ENCODE measurements around the gene AUTS2. TPM values are rescaled to one million over a fixed set of nuclear protein-coding genes. Genes with fewer than 3 reads are reported as not detected.

The AUTS2 gene
- total RNA-seq, 1 donor from 2014 or later: 5.2 TPM

- intact Hi-C loops (cut with DNase I): no loop called here
- ATAC-seq (ENCODE audit: poor library complexity) (no peak), DNase-seq (no peak)
These were observed 971.8 kb downstream of the AUTS2 start for GRCh38 chr7:70570029-70570428.

- intact Hi-C loops (cut with DNase I): no loop called here
- no peak for ATAC-seq (ENCODE audit: poor library complexity)
- no peak for DNase-seq
These were observed 972.7 kb downstream of the AUTS2 start for GRCh38 chr7:70570961-70571360.

GRCh38 chr7:70571403-70571934 lies 973.2 kb downstream of the AUTS2 start:
- ATAC-seq (ENCODE audit: poor library complexity) (no peak), DNase-seq (no peak)
- intact Hi-C loops (cut with DNase I): no loop called here

- peak; percentile 49 for DNase-seq
- intact Hi-C loops (cut with DNase I): no loop called here
- ATAC-seq (ENCODE audit: poor library complexity): no peak
These were observed 973.7 kb downstream of the AUTS2 start for GRCh38 chr7:70571961-70572360.

GRCh38 chr7:70572571-70572970 lies 974.3 kb downstream of the AUTS2 start:
- DNase-seq (no peak), ATAC-seq (ENCODE audit: poor library complexity) (no peak)
- intact Hi-C loops (cut with DNase I): no loop called here

GRCh38 chr7:70573071-70573661 lies 974.9 kb downstream of the AUTS2 start:
- intact Hi-C loops (cut with DNase I): no loop called here

GRCh38 chr7:70573696-70574095 lies 975.4 kb downstream of the AUTS2 start:
- intact Hi-C loops (cut with DNase I): no loop called here
- DNase-seq (no peak), ATAC-seq (ENCODE audit: poor library complexity) (no peak)

More at GRCh38 chr7:70573071-70573661, 974.9 kb downstream of the AUTS2 start:
- ATAC-seq (ENCODE audit: poor library complexity): no peak
- no peak for DNase-seq

- no peak for DNase-seq
- intact Hi-C loops (cut with DNase I): no loop called here
- ATAC-seq (ENCODE audit: poor library complexity): no peak
These were observed 976.1 kb downstream of the AUTS2 start for GRCh38 chr7:70574314-70574834.

- no peak for DNase-seq
- intact Hi-C loops (cut with DNase I): no loop called here
- ATAC-seq (ENCODE audit: poor library complexity): no peak
These were observed 976.9 kb downstream of the AUTS2 start for GRCh38 chr7:70574970-70575799.

- intact Hi-C loops (cut with DNase I): no loop called here
- DNase-seq: no peak
- no peak for ATAC-seq (ENCODE audit: poor library complexity)
These were observed 978.8 kb downstream of the AUTS2 start for GRCh38 chr7:70577078-70577477.

- intact Hi-C loops (cut with DNase I): no loop called here
- no peak for ATAC-seq (ENCODE audit: poor library complexity)
- DNase-seq: no peak
These were observed 979.9 kb downstream of the AUTS2 start for GRCh38 chr7:70578131-70578530.

- intact Hi-C loops (cut with DNase I): no loop called here
- no peak for ATAC-seq (ENCODE audit: poor library complexity)
- DNase-seq: no peak
These were observed 981.3 kb downstream of the AUTS2 start for GRCh38 chr7:70579397-70580097.

GRCh38 chr7:70580161-70580560 lies 981.9 kb downstream of the AUTS2 start:
- intact Hi-C loops (cut with DNase I): no loop called here
- ATAC-seq (ENCODE audit: poor library complexity) (no peak), DNase-seq (no peak)

GRCh38 chr7:70582927-70583895 lies 984.9 kb downstream of the AUTS2 start:
- DNase-seq (no peak), ATAC-seq (ENCODE audit: poor library complexity) (no peak)
- intact Hi-C loops (cut with DNase I): no loop called here

- ATAC-seq (ENCODE audit: poor library complexity): no peak
- intact Hi-C loops (cut with DNase I): no loop called here
- no peak for DNase-seq
These were observed 985.9 kb downstream of the AUTS2 start for GRCh38 chr7:70583965-70584883.

GRCh38 chr7:70585071-70585470 lies 986.8 kb downstream of the AUTS2 start:
- ATAC-seq (ENCODE audit: poor library complexity) (no peak), DNase-seq (no peak)
- intact Hi-C loops (cut with DNase I): no loop called here

- ATAC-seq (ENCODE audit: poor library complexity) (no peak), DNase-seq (no peak)
- intact Hi-C loops (cut with DNase I): no loop called here
These were observed 988.5 kb downstream of the AUTS2 start for GRCh38 chr7:70586822-70587221.
